GM19463 (cell line): Measurements from ENCODE around the gene LIMCH1.
"Not testable (repeated sequence)": the region's sequence is repeated elsewhere in the genome, so short reads cannot be mapped to it uniquely, and the experiment has no call there.

ENCODE experiments used
- ATAC-seq: cut with Tn5 transposase; IDR thresholded peaks from one replicate; pipeline ENCODE4 v1.9.1; 2021; ENCODE audit warnings: mild to moderate bottlenecking, moderate library complexity; ENCODE audit not compliant: unreplicated experiment

Gene LIMCH1

DNA sequence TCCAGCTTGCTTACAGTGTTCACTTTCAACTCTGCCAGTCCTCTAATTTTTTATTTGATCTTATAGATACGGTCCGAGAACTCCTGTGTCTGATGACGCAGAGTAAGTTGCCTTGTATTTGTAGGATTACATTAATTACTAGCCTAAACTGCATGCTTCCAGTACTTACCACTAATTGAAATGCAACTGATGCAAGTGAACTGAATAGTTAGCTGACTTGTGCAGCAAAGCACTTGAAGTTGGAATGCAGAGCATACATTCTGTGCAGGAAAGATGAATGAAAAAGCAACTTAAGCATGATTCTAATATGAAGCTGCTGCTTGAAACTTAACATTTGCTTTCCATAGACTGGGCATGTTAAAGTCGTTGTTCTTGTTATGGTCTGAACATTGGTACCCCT is 100.9 kb downstream of the LIMCH1 start:
- no peak for ATAC-seq

DNA sequence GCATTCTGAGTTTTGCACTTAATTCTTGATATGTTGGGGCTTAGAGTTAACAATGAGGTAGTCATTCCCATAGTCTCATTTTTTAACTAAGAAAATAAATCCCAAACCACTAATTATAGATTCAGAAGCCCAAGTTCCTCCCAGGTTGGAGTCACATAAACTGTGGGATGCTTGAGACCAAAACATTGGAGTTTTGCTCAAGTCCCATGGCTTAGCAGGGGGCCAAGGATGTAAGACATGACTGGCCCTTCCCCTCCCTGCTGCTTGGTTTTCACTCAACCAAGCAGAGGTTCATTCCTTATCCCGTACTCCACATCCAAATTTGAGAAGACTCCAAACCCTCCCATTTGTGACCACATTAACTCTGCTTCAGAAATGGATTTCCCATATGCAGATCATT is 101.3 kb downstream of the LIMCH1 start:
- ATAC-seq, result no peak

DNA sequence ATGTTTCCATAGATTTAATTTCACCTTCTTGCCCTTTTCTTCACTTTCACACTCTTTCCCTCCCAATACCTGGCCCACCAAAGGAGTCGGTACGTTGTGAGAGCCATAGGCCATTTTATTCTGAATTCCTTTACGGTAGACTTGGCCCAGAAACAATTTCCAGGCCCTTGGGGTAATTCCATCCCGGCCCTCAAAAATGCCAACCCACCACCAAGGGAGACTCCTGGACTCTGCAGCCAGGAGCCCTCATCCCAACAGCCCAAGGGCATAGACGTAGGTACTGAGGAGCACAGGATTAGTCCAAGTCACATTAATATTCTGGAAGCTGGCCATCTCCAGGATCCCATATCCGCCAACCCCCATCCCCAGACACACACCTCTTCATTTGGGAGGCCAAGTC is 102.9 kb downstream of the LIMCH1 start:
- no peak for ATAC-seq

DNA sequence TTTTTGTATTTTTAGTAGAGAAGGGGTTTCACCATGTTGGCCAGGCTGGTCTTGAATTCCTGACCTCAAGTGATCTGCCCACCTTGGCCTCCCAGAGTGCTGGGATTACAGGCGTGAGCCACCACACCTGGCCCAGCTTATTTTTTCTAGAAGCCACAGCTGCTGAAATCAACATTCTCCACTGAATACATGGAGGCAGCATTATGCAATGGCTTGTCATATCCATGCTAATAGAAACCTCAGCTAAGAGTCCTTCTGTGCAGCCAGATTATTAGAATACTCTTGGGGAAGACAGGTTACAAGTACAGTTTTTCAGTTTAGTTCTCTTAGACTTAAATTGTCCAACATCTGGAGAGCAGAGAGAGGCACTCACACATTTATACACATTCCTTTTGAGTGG is 104.8 kb downstream of the LIMCH1 start:
- ATAC-seq, result not testable (repeated sequence)

DNA sequence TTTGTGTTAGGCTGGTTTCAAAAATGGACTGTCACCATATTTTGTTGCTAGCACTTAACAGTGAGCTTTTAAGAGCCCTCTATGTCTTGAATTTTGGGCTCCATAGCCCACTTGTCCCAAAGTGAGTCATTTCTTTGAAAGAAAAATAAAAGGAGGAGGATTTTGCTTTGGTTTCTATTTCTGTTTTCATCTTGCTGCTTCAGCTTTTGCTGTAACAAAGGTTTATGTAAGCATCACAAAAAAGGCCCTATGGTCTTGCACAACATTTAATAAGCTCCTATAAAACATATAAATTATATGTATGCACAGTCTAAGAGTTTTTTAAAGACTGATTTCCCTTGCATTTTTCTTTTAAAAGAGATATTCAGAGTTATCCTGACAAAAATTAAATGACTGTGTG is 105.4 kb downstream of the LIMCH1 start:
- no peak for ATAC-seq

DNA sequence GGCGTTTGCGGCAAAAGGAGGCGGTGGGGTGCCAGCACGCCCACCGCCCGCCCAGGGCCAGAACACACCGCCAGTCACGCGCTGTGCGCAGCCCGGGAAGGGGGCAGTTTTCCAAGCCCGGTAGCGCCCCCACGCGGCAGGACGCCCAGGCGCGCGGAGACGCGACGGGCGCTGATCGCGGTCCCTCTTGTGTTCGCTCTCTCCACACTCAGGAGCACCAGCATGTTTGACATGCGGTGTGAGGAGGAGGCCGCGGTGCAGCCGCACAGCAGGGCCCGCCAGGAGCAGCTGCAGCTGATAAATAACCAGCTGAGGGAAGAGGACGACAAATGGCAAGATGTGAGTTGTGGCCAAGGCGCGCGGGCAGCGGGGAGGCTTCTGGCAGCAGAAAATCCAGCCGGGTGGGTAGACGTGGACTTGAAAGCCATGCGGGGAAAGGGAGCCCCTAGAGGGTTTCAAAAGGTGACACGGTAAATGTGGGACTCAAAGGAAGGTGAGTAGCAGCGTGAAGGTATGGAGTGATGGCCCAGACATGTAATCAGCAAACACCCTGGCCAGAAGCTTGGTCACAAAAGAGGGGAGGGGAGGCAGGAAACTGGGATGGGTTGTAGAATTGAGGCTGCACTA is 106.4 kb downstream of the LIMCH1 start:
- no peak for ATAC-seq

DNA sequence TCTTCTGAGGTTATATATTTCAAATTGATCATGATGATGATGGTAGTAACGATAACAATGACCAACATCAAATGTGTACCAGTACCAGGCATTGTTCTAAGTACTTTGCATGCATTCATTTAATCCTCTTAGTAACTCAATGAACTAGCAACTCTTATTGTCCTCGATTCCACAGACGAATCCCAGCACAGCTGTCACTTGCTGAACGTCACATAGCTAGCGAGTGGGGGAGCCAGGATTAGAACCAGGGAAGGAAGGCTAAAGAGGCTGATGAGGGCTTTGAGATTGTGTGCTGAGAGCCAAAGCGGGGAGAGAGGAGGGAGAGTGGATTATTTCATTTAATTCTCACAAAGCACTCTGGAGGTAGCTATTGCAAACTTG is 106.9 kb downstream of the LIMCH1 start:
- no peak for ATAC-seq

DNA sequence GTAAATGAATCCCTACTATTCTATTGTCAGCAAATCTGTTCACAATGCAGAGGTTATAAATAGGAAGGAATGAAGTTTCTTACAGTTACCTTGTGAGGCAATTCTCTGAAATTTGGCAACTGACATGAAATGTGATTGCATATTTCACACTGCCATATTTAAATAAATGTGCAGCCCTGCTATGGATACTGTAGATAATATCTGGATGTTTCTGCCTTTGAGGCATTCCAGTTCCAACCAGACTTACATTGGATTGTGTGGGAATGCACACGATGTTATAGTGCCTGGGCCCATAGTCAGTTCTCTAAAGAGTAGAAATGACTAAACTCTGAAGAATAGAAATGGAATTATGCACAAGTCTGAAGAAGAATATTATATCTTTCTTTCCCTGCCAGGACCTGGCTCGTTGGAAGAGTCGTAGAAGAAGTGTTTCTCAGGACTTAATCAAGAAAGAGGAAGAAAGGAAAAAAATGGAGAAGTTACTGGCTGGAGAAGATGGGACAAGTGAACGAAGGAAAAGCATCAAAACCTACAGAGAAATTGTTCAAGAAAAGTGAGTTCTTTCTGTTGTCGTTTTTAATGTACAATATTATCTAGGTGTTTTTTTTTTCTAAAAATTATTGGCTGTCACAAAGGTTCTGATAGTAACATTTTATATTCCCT is 107.9 kb downstream of the LIMCH1 start:
- no peak for ATAC-seq

DNA sequence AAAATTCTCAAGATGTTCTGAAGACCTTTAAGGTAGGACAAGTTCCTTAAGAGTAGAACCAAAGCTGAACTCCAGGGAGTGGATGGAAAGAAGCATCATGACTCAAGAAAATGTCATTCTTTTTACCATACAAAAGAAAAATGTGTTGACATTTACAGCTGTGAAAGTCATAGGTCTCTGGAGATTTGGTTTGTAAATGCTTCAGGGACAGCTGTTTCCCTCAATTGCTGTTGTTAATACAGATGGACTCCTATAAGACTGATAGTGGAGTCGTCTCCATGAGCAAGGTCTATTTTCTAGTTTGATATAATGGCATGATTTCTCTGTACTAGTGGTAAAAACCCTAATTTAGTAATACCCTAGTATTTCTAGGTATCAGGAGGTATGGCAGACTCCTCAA is 108.9 kb downstream of the LIMCH1 start:
- no peak for ATAC-seq

DNA sequence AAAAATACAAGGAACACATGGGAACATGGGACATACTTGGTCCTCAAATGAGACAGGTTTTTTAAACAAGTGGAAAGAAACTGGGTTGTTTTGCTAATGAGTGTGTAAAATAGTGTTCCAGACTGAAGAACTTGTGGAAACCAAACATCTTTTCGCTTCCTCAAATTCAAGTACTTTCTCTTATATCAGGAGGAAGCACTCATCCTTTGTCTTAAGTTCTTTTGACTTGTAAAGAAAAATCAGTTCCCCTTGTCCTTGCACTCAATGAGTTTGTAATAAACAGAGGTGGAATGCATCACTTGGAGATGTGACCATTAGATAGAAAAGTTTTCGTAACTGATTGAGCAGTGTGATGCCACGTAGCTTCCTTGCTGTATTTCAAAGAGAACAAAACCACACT is 109.4 kb downstream of the LIMCH1 start:
- no peak for ATAC-seq

DNA sequence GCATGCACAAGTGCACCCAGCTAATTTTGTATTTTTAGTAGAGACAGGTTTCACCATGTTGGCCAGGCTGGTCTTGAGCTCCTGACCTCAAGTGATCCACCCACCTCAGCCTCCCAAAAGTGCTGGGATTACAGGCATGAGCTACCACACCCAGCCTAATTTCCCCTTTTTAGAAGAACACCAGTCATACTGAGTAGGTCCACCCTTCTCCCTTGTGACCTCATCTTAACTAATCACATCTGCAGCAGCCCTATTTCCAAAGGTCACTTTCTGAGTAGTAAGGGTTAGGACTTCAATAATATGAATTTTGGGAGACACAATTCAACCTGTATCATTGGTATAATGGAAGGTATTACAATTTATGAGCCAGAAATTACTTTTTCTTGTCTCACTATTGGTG is 113.2 kb downstream of the LIMCH1 start:
- ATAC-seq, result not testable (repeated sequence)

DNA sequence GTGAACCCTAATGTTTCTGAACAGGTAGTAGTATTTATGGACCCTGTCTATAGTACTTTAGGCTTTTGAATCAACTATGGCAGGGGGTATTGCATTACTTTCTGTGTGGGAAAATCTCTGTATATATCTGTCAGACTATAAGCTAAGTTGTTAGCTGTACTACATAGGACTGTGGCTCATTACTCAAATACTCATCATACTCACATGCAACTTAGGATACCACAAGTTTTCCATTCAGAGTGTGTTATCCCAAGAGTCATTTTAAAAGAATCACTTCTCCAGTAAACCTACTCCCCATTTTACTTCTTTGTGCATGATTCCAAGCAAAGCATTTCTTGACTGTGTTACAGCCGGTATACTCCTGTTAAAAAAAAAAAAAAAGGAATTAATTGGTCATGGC is 115.0 kb downstream of the LIMCH1 start:
- no peak for ATAC-seq

DNA sequence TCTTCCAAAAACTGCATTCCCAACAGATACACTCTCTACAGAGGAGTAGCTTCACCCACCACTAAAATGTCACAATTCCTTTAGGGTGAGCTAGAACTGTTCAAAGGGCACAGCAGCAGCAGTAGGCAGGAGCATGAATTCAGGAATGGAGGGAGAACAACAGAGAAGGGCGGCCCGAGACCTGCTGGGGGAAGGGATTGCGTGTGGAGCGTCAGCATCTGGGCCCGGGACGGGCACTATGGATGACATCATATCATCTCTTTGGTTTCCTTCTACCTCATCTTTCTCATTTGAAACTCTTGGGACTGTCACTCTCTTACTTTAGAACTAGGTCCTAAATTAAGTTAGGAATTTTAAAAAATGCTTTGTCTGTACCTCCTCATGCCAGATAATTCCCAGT is 115.6 kb downstream of the LIMCH1 start:
- ATAC-seq, result no peak

DNA sequence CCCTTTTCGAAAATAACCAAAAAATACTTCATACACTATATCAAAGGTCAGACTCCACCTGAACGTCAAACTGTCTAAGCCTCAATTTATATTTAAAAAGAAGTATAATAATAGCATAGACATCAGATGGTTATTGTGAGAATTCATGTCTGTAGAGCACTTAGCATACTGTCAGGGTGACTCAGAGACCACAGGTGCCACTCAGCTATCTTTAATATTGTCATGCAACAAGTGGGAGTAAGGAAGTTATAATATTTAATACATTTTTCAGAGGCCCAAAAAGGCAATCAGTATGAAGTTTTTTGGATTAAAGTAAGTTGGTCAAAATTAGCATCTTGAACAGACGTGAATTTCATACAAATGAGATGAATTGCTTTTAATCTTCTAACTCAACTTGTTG is 117.2 kb downstream of the LIMCH1 start:
- no peak for ATAC-seq

DNA sequence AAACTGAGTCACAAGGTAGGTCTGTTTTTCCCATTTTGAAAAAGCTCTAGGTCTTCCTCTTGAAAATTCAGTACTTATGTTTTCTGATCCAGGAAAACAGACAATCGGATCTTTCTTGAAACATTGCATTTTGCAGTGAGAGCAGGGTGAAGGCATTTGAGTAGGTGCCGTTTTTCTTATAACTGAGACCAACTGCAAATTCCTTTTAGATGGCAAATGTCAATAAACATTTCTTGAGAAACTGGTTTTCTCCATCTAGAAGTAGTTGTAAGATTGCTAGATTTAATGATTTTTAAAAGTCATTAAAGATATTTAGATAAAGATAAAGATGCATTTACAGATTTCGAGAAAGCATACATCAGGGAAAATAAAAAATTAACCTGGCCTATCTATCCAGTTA is 118.1 kb downstream of the LIMCH1 start:
- ATAC-seq, result no peak

DNA sequence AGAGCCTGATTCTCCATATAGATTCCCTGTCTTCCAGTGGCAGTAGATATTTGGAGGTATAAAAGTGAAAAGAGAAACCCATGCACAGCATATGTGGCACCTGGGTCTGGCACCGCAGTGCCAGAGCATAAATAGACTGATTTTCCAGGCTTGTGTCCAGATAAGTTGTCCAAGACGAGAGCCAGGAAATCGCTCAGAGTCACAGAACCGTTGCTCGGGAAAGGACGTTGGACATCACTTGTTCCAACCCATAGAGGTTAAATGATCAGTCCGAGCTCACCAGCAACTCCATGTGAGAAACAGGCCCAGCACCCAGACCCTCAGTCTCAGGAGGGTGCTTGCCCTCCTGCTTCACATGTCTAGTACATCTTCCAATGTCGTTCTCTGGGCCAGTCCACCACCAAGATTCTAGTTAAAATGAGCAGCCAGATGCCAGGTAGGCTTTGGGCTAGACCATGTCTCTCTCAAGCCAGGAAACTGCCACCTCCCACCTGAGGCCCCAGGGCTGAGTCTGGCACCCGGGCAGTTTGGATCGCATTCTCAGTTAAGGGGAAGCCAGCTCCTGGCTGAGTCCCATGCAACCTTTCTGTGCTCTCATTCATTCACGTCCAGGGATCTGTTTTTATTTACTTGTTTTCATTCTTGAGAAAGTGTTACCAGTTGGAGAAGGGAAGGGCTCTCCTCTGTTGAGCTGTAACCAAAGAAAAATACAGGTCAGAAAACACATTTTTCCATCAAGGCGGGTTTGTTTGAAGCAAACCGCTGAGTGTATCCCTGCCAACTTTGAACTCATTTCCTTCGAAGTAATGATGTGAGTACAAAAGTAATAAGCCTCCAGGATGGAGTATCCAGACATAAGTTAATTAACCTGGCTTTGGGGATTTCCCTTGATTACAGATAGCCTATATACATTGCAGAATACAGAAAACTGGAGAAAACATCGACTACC is 118.9 kb downstream of the LIMCH1 start:
- ATAC-seq, result no peak

DNA sequence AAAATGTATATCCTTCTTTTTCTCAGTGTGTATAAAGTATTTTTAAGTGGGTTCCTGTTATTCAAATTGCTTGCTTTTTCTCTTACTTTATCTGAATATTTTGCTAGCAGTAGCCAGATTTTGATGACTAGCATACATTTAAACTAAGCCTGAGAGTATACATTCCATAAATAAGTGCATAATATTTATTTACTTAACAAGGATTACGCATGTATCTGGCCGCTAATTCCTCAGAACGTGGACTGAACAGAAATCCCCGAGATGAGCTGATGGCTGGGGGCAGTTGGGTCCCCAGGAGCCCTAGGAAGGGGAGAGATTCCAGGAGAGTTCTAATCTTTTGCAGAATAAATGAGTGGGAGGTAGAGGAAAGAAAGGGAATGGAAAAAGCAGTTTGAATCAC is 119.6 kb downstream of the LIMCH1 start:
- ATAC-seq, result no peak

DNA sequence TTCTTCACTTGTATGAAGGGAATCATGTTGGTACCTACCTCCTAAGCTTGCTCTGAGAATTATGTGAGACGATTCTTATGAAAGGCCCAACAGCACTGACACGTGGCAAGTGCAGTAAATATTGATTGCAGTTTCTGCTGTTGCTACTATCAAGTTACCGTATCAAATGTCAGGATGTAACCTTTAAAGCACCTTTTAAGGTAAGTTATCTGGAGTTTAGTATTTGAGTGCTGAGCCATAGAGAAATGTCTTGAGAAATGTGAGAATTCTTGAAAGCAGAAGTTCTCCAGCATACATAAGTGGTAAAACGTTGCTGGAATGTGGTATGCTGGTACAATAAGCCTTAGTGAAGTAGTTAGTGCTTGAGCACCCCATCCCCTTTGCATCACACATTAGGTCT is 120.2 kb downstream of the LIMCH1 start:
- ATAC-seq, result no peak

DNA sequence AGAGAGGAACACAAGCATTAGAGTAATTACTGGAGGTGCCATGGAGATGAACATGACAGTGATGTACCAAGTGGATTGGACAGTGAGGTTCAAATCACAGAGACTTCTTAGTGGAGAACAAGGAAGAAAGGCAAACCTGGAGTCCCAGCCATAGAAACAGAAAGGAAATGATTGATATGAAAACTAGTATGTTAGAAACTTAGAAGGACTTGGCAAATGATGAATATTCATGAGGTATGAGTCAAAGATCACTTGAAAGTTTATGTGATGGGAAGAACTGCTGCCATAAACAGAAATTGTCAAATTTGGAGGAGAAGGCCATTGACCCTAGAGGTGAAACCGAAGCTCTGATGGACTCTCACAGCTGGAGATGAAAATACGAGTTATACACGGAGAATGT is 122.4 kb downstream of the LIMCH1 start:
- no peak for ATAC-seq

DNA sequence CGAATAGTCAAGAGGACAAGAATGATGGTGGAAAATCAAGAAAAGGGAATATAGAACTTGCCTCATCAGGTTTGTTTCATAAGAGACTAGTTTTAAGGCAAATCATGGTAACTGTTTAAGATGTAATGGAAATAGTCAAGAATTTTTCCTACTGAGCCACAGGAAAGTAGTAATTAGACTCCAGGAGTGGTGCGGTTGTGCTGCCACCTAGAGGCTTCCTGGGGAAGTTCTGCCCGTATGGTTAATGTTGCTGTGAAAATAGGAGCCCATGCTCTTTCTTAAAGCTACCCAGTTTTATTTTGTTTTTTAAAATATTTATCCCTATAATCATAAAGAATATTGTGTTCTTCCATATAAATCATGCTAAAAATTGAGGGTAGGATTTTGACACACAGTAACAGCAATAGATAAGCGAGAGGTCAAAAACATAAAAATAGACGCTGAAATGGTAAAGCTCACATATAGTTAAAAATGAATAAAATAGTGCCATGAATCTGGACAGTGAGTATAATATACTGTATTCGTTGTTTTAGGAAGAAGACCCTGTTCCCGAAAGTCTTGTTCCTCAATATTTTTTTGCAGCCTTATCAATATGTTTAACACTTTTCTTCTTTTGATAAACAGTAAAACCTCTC is 123.6 kb downstream of the LIMCH1 start:
- peak; percentile 61 for ATAC-seq

DNA sequence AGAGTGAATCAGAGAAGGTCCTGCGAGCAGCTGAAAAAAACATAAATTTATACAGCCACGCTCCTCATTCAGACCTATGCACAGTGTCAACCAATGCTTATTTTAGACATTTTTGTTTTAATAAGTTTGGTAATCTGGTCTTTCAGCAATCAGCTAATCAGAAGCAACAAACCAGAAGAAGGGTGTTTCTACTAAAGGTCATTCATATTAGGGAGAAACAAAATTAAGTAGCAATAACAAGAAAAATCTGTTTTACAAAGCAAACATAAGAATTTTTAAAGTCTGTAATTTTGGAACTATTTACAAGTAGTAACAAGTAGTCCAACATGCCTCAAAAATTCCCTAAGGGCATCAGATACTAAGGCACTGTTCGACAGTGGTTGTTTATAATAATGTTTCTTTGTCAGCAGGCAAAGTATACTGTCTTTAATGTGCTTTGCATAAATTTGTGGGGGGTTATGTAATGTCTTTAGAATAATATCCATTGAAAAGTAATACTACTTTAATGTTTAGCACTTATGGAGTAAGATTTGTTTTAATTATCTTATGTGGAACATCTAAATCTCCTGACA is 127.8 kb downstream of the LIMCH1 start:
- ATAC-seq, result no peak
